Measurements from ENCODE around the gene CKAP2L.

Gene CKAP2L

DNA sequence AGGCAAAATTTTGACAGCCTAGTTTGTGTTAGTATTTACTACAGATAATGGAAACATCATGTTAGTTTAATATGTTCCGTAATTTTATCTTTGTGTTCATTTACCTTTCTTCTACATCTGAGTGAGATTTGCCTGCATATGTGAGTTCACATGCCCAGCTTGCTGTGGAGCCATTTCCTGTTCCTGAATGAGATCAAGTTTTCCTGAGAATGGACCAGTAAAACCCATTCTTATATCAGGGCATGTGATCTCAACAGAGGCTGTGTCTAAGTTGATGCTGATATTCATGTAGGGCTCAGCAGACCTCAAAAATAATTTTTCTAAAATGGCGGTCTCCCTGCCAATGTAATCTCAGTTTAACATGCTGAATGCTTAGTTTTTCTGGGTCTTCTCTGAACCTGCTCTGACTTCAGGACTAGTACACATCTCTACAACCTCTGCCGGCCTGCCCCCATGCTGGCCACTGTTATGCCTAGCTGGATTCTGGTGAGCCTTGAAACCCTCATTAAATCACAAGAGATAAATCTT lies 18.8 kb upstream of the CKAP2L start:
- Histone ChIP-seq H3K9ac (ENCODE audit: low read length) (no peak overlapping the region), H3K36me3 (replicated peaks; ENCODE audit: insufficient read depth, low read length) (no peaks in the 10 kb centered on the region), H3K79me2 (ENCODE audit: low read length) (no peaks in the 10 kb centered on the region), H3F3A (ENCODE audit: insufficient read depth, low read length) (no peaks in the 10 kb centered on the region), H2AFZ (ENCODE audit: low read length) (no peak overlapping the region), H4K20me1 (ENCODE audit: insufficient read depth, low read length) (no peaks in the 10 kb centered on the region), H3K27ac (ENCODE audit: low read length) (no peak overlapping the region), H3K4me3 (ENCODE audit: low read length) (no peak overlapping the region), H3K4me2 (ENCODE audit: low read depth, low read length) (no peak overlapping the region), H3K9me3 (replicated peaks; ENCODE audit: insufficient read depth, low read length) (no peaks in the 10 kb centered on the region), H3K27me3 (replicated peaks; ENCODE audit: insufficient read depth, low read length) (no peaks in the 10 kb centered on the region), H3K4me1 (ENCODE audit: low read length) (no peaks in the 10 kb centered on the region), H3K9me2 (replicated peaks; ENCODE audit: insufficient read depth, low read length) (no peaks in the 10 kb centered on the region)
- TF ChIP-seq, protein P1, sequence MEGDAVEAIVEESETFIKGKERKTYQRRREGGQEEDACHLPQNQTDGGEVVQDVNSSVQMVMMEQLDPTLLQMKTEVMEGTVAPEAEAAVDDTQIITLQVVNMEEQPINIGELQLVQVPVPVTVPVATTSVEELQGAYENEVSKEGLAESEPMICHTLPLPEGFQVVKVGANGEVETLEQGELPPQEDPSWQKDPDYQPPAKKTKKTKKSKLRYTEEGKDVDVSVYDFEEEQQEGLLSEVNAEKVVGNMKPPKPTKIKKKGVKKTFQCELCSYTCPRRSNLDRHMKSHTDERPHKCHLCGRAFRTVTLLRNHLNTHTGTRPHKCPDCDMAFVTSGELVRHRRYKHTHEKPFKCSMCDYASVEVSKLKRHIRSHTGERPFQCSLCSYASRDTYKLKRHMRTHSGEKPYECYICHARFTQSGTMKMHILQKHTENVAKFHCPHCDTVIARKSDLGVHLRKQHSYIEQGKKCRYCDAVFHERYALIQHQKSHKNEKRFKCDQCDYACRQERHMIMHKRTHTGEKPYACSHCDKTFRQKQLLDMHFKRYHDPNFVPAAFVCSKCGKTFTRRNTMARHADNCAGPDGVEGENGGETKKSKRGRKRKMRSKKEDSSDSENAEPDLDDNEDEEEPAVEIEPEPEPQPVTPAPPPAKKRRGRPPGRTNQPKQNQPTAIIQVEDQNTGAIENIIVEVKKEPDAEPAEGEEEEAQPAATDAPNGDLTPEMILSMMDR (IDR thresholded peaks at IDR 0.05; ENCODE audit: low read length), result no peak
- TF ChIP-seq EZH2phosphoT487 (IDR thresholded peaks at IDR 0.05; ENCODE audit: low read length), result no peak
- no peak for DNase-seq

DNA sequence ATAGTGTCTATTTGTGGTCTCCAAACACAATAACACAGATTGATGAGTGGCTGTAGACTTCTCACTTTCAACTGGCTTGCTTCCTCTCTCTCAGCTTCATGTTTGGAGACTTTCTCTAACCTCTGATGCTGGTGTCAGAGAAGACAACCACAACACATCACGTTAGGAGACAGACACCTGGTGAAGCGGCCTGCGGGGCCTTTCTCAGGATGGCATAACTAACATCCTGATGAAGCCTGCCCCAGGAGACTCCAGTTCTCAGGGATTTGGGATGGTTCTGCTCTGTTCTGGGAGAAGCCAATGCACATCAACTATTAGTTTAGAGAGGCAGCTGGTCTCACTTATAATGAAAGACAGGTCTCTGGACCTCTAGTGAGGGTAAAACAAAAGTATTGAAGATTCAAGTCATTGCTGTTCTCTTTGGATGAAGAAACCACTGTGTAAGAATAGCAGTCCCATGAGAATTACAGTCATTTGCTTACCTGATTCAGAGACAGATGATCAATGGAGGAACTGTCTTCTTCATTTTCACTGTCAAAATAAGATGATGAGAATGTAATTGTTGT lies 17.9 kb upstream of the CKAP2L start:
- Histone ChIP-seq H4K20me1 (ENCODE audit: insufficient read depth, low read length) (no peaks in the 10 kb centered on the region), H3K4me1 (ENCODE audit: low read length) (no peaks in the 10 kb centered on the region), H3K4me2 (ENCODE audit: low read depth, low read length) (no peak overlapping the region), H3K9me3 (replicated peaks; ENCODE audit: insufficient read depth, low read length) (no peaks in the 10 kb centered on the region), H3K9ac (ENCODE audit: low read length) (no peak overlapping the region), H3K4me3 (ENCODE audit: low read length) (no peak overlapping the region), H2AFZ (ENCODE audit: low read length) (no peak overlapping the region), H3K27me3 (replicated peaks; ENCODE audit: insufficient read depth, low read length) (no peaks in the 10 kb centered on the region), H3K27ac (ENCODE audit: low read length) (no peak overlapping the region), H3F3A (ENCODE audit: insufficient read depth, low read length) (no peaks in the 10 kb centered on the region), H3K79me2 (ENCODE audit: low read length) (no peaks in the 10 kb centered on the region), H3K9me2 (replicated peaks; ENCODE audit: insufficient read depth, low read length) (no peaks in the 10 kb centered on the region), H3K36me3 (replicated peaks; ENCODE audit: insufficient read depth, low read length) (no peaks in the 10 kb centered on the region)
- peak; percentile 27 for DNase-seq
- TF ChIP-seq EZH2phosphoT487 (IDR thresholded peaks at IDR 0.05; ENCODE audit: low read length) (no peak), EZH2 (optimal IDR thresholded peaks at IDR 0.05; ENCODE audit: low read depth, low read length) (no peak)
- TF ChIP-seq, protein P1 (IDR thresholded peaks at IDR 0.05; ENCODE audit: low read length), result no peak

DNA sequence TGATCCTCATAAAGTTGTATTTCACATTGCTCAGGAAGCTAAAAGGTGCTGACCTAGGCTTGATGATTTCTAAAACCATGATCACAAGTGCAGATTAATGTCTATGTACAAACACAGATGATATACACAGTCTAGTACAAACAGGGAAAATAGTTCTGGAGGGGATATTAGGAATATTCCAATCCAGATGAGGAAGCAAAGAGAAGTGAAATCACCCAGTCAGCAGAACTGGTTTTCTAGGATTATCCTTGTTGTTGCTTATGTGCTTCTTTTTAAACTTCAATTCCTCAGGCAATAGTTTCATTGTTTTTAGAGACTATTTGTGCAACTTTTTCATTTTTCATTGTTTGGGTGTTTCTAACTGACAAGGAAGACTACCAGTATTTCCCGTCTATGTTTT lies 15.2 kb upstream of the CKAP2L start:
- H3K27ac ChIP-seq (ENCODE audit: low read length), result no peak overlapping the region
- H3K4me1 ChIP-seq (ENCODE audit: low read length), result no peaks in the 10 kb centered on the region
- H3K79me2 ChIP-seq (ENCODE audit: low read length), result no peaks in the 10 kb centered on the region
- no peak overlapping the region for H2AFZ ChIP-seq (ENCODE audit: low read length)
- DNase-seq, result no peak
- H3K9me3 ChIP-seq (replicated peaks; ENCODE audit: insufficient read depth, low read length), result no peaks in the 10 kb centered on the region
- H3K27me3 ChIP-seq (replicated peaks; ENCODE audit: insufficient read depth, low read length), result no peaks in the 10 kb centered on the region
- H4K20me1 ChIP-seq (ENCODE audit: insufficient read depth, low read length), result no peaks in the 10 kb centered on the region
- no peak overlapping the region for H3K4me3 ChIP-seq (ENCODE audit: low read length)
- H3F3A ChIP-seq (ENCODE audit: insufficient read depth, low read length), result no peaks in the 10 kb centered on the region
- no peak overlapping the region for H3K9ac ChIP-seq (ENCODE audit: low read length)
- H3K9me2 ChIP-seq (replicated peaks; ENCODE audit: insufficient read depth, low read length), result no peaks in the 10 kb centered on the region
- H3K4me2 ChIP-seq (ENCODE audit: low read depth, low read length), result no peak overlapping the region
- no peaks in the 10 kb centered on the region for H3K36me3 ChIP-seq (replicated peaks; ENCODE audit: insufficient read depth, low read length)
- TF ChIP-seq, protein P1 (IDR thresholded peaks at IDR 0.05; ENCODE audit: low read length), result no peak
- no peak for TF ChIP-seq EZH2 (optimal IDR thresholded peaks at IDR 0.05; ENCODE audit: low read depth, low read length)

Data from MM.1S (cell line).